Ishikawa (cell line): ENCODE results near the gene FRS2.

Source experiments
- CREB1 ChIP-seq: IDR thresholded peaks from 2 replicates; pipeline ENCODE4 v1.6.1; 2012; ENCODE audit warnings: low read depth
- TEAD4 ChIP-seq: IDR thresholded peaks from 2 replicates; pipeline ENCODE4 v1.6.1; 2012
- YY1 ChIP-seq: IDR thresholded peaks from 2 replicates; pipeline ENCODE4 v1.6.1; 2012; ENCODE audit warnings: low read depth
- ZBTB7A ChIP-seq: IDR thresholded peaks from 2 replicates; pipeline ENCODE4 v1.6.1; 2012; ENCODE audit warnings: low read depth
- TF ChIP-seq, protein P1 (sequence below): IDR thresholded peaks from 2 replicates; pipeline ENCODE4 v1.6.1; 2012

- no peak for TF ChIP-seq CREB1
- TF ChIP-seq YY1, result no peak
- TF ChIP-seq, protein P1, sequence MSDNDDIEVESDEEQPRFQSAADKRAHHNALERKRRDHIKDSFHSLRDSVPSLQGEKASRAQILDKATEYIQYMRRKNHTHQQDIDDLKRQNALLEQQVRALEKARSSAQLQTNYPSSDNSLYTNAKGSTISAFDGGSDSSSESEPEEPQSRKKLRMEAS, result no peak
- TF ChIP-seq TEAD4, result no peak
- TF ChIP-seq ZBTB7A, result no peak
These were observed 6.3 kb downstream of the FRS2 start for GRCh38 chr12:69476276-69477017.
